Liver (tissue), 9 donors: ENCODE measurements around the gene LRRN4CL. TPM values are rescaled to one million over a fixed set of nuclear protein-coding genes. Genes with fewer than 3 reads are reported as not detected.

ENCODE experiments used
- DNase-seq: peaks from one replicate; pipeline ENCODE4 v3.0.0-alpha.2; 2017; ENCODE audit warnings: low spot score
- H3K27ac ChIP-seq, 2 donors: one replicate each; pipeline ENCODE4 v1.7.0; 2013; ENCODE audit warnings: inconsistent platforms in 2 of 2, low read length in 2 of 2, control low read depth in 1 of 2, low read depth in 1 of 2, mild to moderate bottlenecking in 1 of 2
- H3K27me3 ChIP-seq, 4 donors: one replicate each; pipeline versions ENCODE4 v1.6.1 to v1.7.0; 2013; ENCODE audit warnings: low read length in 3 of 4, inconsistent platforms in 1 of 4, mild to moderate bottlenecking in 1 of 4, moderate library complexity in 1 of 4; ENCODE audit not compliant: control insufficient read depth in 4 of 4, insufficient read depth in 4 of 4
- H3K36me3 ChIP-seq, 4 donors: one replicate each; pipeline versions ENCODE4 v1.6.1 to v1.7.0; 2013; ENCODE audit warnings: low read length in 3 of 4, mild to moderate bottlenecking in 3 of 4, low read depth in 1 of 4, moderate library complexity in 1 of 4; ENCODE audit not compliant: control insufficient read depth in 4 of 4, insufficient read depth in 3 of 4
- H3K4me1 ChIP-seq, 4 donors: one replicate each; pipeline versions ENCODE4 v1.6.1 to v1.7.0; 2013; ENCODE audit warnings: low read length in 3 of 4, mild to moderate bottlenecking in 3 of 4, moderate library complexity in 1 of 4; ENCODE audit not compliant: control insufficient read depth in 4 of 4, insufficient read depth in 4 of 4
- H3K4me3 ChIP-seq, 3 donors: one replicate each; pipeline versions ENCODE4 v1.6.1 to v1.7.0; 2013; ENCODE audit warnings: low read length in 3 of 3, control low read depth in 1 of 3, low read depth in 1 of 3, mild to moderate bottlenecking in 1 of 3
- H3K9ac ChIP-seq, 2 donors: one replicate each; pipeline ENCODE4 v1.7.0; 2013; ENCODE audit warnings: low read length in 2 of 2, mild to moderate bottlenecking in 2 of 2, moderate library complexity in 2 of 2, control low read depth in 1 of 2, low read depth in 1 of 2
- H3K9me3 ChIP-seq, 4 donors: one replicate each; pipeline versions ENCODE4 v1.6.1 to v1.7.0; 2013; ENCODE audit warnings: low read length in 3 of 4; ENCODE audit not compliant: control insufficient read depth in 4 of 4
- EGR1 ChIP-seq, 2 donors: IDR thresholded peaks; 2 replicates each; pipeline ENCODE4 v1.6.1; 2016 to 2018; ENCODE audit warnings: antibody characterized with exemption in 2 of 2, low read depth in 2 of 2
- FOXA2 ChIP-seq: IDR thresholded peaks from 2 replicates; pipeline ENCODE4 v1.6.1; 2016; ENCODE audit warnings: antibody characterized with exemption
- HNF4A ChIP-seq, 2 donors: conservative IDR thresholded peaks; 2 replicates each; pipeline ENCODE4 v1.6.1; 2016; ENCODE audit warnings: antibody characterized with exemption in 2 of 2, mild to moderate bottlenecking in 2 of 2
- HNF4G ChIP-seq: IDR thresholded peaks from 2 replicates; pipeline ENCODE4 v1.6.1; 2016; ENCODE audit warnings: antibody characterized with exemption
- JUND ChIP-seq, 2 donors: IDR thresholded peaks; 2 replicates each; pipeline ENCODE4 v1.6.1; 2016; ENCODE audit warnings: antibody characterized with exemption in 2 of 2
- MAX ChIP-seq: IDR thresholded peaks from 2 replicates; pipeline ENCODE4 v1.6.1; 2016; ENCODE audit warnings: antibody characterized with exemption
- NR2F2 ChIP-seq: IDR thresholded peaks from 2 replicates; pipeline ENCODE4 v1.6.1; 2016; ENCODE audit warnings: antibody characterized with exemption
- REST ChIP-seq: IDR thresholded peaks from 2 replicates; pipeline ENCODE4 v1.6.1; 2016; ENCODE audit warnings: antibody characterized with exemption, mild to moderate bottlenecking
- TAF1 ChIP-seq: conservative IDR thresholded peaks from 2 replicates; pipeline ENCODE4 v1.6.1; 2016; ENCODE audit warnings: antibody characterized with exemption, mild to moderate bottlenecking
- ZBTB33 ChIP-seq: IDR thresholded peaks from 2 replicates; pipeline ENCODE4 v1.6.1; 2016; ENCODE audit warnings: antibody characterized with exemption
- WGBS: extraction: QIAGEN DNeasy Blood & Tissue Kit; methylation state at CpG from one replicate; pipeline ENCODE4 v1.1.7; 2013; 5-methylcytosine and 5-hydroxymethylcytosine counted together
- polyA plus RNA-seq, 2 donors: library from polyadenylated mRNA; stranded (reverse) in 1 of 2; unstranded in 1 of 2; fragments of 200-250 nt in 1 of 2; fragments of >200 nt in 1 of 2; fragmentation: Nextera tagmentation in 1 of 2; extraction: Ambion mirVana in 1 of 2; gene quantifications; one replicate each; pipeline versions ENCODE4 v1.2.1 to v1.2.3, GENCODE V29; 2013 to 2015
- total RNA-seq, 2 donors: library from RNA; depleted of rRNA; stranded (reverse); fragments of >200 nt; gene quantifications; one replicate each; pipeline ENCODE4 v1.2.3, GENCODE V29; 2014
- TF ChIP-seq, protein P1 (sequence below): fragments of 150-350 bp; IDR thresholded peaks from 2 replicates; pipeline ENCODE4 v1.5.1; 2017; ENCODE audit warnings: improper control_type of control experiment, low read depth, low read length; ENCODE audit not compliant: missing input control
- donor health status: healthy.
- donor health status: healthy.
- donor health status: healthy.
- donor health status: healthy.
- donor health status: healthy.

The LRRN4CL gene
- total and polyA plus RNA-seq, 4 donors, result 0.06 to 0.08 TPM; not detected in 2

- Histone ChIP-seq H3K4me1 (peaks cover 2 to 40% (median 25%) of the 10 kb centered on the region in 4 donors), H3K9me3 (no peaks in the 10 kb centered on the region), H3K36me3 (peaks cover 13 to 26% (median 24%) of the 10 kb centered on the region in 4 donors), H3K9ac (peak overlapping the region; percentile 63 to 86), H3K27me3 (no peaks in the 10 kb centered on the region), H3K27ac (peak overlapping the region; percentile 97), H3K4me3 (peak overlapping the region; percentile 78 to 96 (median 87))
- under 1% methylated on average over 51 of the region's 51 CpGs for WGBS
- TF ChIP-seq JUND (IDR thresholded peaks at IDR 0.05) (no peak), REST (no peak), EGR1 (IDR thresholded peaks at IDR 0.05; ENCODE audit: low read depth in 2 of 2) (no peak), MAX (no peak), HNF4G (no peak), TAF1 (no peak), FOXA2 (no peak)
- peak; percentile 52 for DNase-seq
These were observed 37.0 kb upstream of the LRRN4CL start for GRCh38 chr11:62726156-62726914.

GRCh38 chr11:62725646-62726045, 36.3 kb upstream of the LRRN4CL start:
- no peaks in the 10 kb centered on the region for H3K9me3 ChIP-seq
- peak overlapping the region; percentile 78 to 96 (median 87) for H3K4me3 ChIP-seq
- no peak for TF ChIP-seq NR2F2
- TF ChIP-seq ZBTB33, result no peak
- TF ChIP-seq HNF4A (conservative IDR thresholded peaks at IDR 0.05), result no peak
- no peak for TF ChIP-seq REST
- peak; percentile 67 for TF ChIP-seq TAF1
- TF ChIP-seq EGR1 (IDR thresholded peaks at IDR 0.05; ENCODE audit: low read depth in 2 of 2), result no peak
- TF ChIP-seq, protein P1, sequence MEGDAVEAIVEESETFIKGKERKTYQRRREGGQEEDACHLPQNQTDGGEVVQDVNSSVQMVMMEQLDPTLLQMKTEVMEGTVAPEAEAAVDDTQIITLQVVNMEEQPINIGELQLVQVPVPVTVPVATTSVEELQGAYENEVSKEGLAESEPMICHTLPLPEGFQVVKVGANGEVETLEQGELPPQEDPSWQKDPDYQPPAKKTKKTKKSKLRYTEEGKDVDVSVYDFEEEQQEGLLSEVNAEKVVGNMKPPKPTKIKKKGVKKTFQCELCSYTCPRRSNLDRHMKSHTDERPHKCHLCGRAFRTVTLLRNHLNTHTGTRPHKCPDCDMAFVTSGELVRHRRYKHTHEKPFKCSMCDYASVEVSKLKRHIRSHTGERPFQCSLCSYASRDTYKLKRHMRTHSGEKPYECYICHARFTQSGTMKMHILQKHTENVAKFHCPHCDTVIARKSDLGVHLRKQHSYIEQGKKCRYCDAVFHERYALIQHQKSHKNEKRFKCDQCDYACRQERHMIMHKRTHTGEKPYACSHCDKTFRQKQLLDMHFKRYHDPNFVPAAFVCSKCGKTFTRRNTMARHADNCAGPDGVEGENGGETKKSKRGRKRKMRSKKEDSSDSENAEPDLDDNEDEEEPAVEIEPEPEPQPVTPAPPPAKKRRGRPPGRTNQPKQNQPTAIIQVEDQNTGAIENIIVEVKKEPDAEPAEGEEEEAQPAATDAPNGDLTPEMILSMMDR, result no peak
- H3K27me3 ChIP-seq, result no peaks in the 10 kb centered on the region
- WGBS, result 0% methylated on average over 7 of the region's 7 CpGs
- peaks cover 15 to 33% (median 30%) of the 10 kb centered on the region in 4 donors for H3K36me3 ChIP-seq
- no peak for DNase-seq
- H3K4me1 ChIP-seq, result peaks cover 2 to 40% (median 25%) of the 10 kb centered on the region in 4 donors
- H3K9ac ChIP-seq, result peak overlapping the region; percentile 63 to 86
- H3K27ac ChIP-seq, result peak overlapping the region; percentile 97
